Measurements from ENCODE around the gene CDH19. TPM values are rescaled to one million over a fixed set of nuclear protein-coding genes. Genes with fewer than 3 reads are reported as not detected.

The CDH19 gene
- total RNA-seq, 1 experiment from 2014 or later: not detected

- DNase-seq (ENCODE audit: low read depth, low spot score): no peak
- TF ChIP-seq CEBPB (IDR thresholded peaks at IDR 0.05; ENCODE audit: low read depth) (no peak), ZFX (IDR thresholded peaks at IDR 0.05) (no peak), EZH2phosphoT487 (IDR thresholded peaks at IDR 0.05; ENCODE audit: borderline replicate concordance) (no peak), YY1 (IDR thresholded peaks at IDR 0.05; ENCODE audit: extremely low read depth, insufficient replicate concordance, low read depth, low read length) (no peak), CBX3 (IDR thresholded peaks at IDR 0.05; ENCODE audit: low read depth) (no peak), ZBTB33 (IDR thresholded peaks at IDR 0.05; ENCODE audit: extremely low read depth, insufficient replicate concordance, low read length) (no peak), SP1 (IDR thresholded peaks at IDR 0.05; ENCODE audit: low read depth) (no peak), SIN3A (IDR thresholded peaks at IDR 0.05; ENCODE audit: low read depth) (no peak), JUND (IDR thresholded peaks at IDR 0.05) (no peak), CTCF (IDR thresholded peaks at IDR 0.05 in 2 of 3, conservative IDR thresholded peaks at IDR 0.05 in 1 of 3; ENCODE audit: borderline replicate concordance in 1 of 3, insufficient read depth in 1 of 3, low read depth in 2 of 3, low read length in 2 of 3) (no peak), POLR2AphosphoS5 (IDR thresholded peaks at IDR 0.05; ENCODE audit: low read depth, low read length) (no peak), SRF (IDR thresholded peaks at IDR 0.05; ENCODE audit: low read depth) (no peak), FOSL1 (IDR thresholded peaks at IDR 0.05; ENCODE audit: low read depth) (no peak), TCF7L2 (IDR thresholded peaks at IDR 0.05; ENCODE audit: borderline replicate concordance, extremely low read depth, insufficient read depth, insufficient read length) (no peak), RAD21 (IDR thresholded peaks at IDR 0.05; ENCODE audit: low read depth) (no peak), EZH2 (IDR thresholded peaks at IDR 0.05) (no peak)
- TF ChIP-seq, protein P1, sequence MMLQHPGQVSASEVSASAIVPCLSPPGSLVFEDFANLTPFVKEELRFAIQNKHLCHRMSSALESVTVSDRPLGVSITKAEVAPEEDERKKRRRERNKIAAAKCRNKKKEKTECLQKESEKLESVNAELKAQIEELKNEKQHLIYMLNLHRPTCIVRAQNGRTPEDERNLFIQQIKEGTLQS (IDR thresholded peaks at IDR 0.05): no peak
- TF ChIP-seq, protein P2, sequence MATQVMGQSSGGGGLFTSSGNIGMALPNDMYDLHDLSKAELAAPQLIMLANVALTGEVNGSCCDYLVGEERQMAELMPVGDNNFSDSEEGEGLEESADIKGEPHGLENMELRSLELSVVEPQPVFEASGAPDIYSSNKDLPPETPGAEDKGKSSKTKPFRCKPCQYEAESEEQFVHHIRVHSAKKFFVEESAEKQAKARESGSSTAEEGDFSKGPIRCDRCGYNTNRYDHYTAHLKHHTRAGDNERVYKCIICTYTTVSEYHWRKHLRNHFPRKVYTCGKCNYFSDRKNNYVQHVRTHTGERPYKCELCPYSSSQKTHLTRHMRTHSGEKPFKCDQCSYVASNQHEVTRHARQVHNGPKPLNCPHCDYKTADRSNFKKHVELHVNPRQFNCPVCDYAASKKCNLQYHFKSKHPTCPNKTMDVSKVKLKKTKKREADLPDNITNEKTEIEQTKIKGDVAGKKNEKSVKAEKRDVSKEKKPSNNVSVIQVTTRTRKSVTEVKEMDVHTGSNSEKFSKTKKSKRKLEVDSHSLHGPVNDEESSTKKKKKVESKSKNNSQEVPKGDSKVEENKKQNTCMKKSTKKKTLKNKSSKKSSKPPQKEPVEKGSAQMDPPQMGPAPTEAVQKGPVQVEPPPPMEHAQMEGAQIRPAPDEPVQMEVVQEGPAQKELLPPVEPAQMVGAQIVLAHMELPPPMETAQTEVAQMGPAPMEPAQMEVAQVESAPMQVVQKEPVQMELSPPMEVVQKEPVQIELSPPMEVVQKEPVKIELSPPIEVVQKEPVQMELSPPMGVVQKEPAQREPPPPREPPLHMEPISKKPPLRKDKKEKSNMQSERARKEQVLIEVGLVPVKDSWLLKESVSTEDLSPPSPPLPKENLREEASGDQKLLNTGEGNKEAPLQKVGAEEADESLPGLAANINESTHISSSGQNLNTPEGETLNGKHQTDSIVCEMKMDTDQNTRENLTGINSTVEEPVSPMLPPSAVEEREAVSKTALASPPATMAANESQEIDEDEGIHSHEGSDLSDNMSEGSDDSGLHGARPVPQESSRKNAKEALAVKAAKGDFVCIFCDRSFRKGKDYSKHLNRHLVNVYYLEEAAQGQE (IDR thresholded peaks at IDR 0.05; ENCODE audit: low read depth): no peak
Measured at GRCh38 chr18:66553824-66554223, 50.1 kb downstream of the CDH19 start.

More at GRCh38 chr18:66553824-66554223, 50.1 kb downstream of the CDH19 start:
- CTCF ChIA-PET: no interaction called here
- H3K4me3 ChIP-seq (replicated peaks in 1 of 2; ENCODE audit: low read depth in 1 of 2, low read length in 2 of 2): no peak overlapping the region
- no peaks in the 10 kb centered on the region for H3K9me2 ChIP-seq (ENCODE audit: insufficient read depth)
- H3K27me3 ChIP-seq (ENCODE audit: insufficient read depth, low read length): no peaks in the 10 kb centered on the region
- no peak overlapping the region for H3K9ac ChIP-seq (ENCODE audit: low read length)
- no peaks in the 10 kb centered on the region for H4K20me1 ChIP-seq (ENCODE audit: insufficient read depth)
- peaks cover 9 to 26% of the 10 kb centered on the region in 2 experiments for H3K9me3 ChIP-seq (ENCODE audit: control insufficient read depth in 1 of 2, insufficient read depth in 1 of 2, low read depth in 1 of 2, low read length in 2 of 2)
- POLR2A ChIA-PET: no interaction called here
- no peaks in the 10 kb centered on the region for H3K79me2 ChIP-seq (ENCODE audit: insufficient read depth, low read length)
- BruUV-seq (replicated peaks): no TSS peak
- no peak overlapping the region for H3K4me2 ChIP-seq (ENCODE audit: low read length)
- no peak overlapping the region for H3K27ac ChIP-seq (ENCODE audit: low read depth, low read length)
- no peaks in the 10 kb centered on the region for H3K4me1 ChIP-seq (ENCODE audit: control insufficient read depth in 1 of 2, insufficient read depth in 2 of 2, low read length in 2 of 2)
- no peak for ATAC-seq
- H2AFZ ChIP-seq (ENCODE audit: low read depth, low read length, poor library complexity, severe bottlenecking): no peak overlapping the region
- intact Hi-C loops (cut with micrococcal nuclease): no loop called here
- RAD21 ChIA-PET (ENCODE audit: low non-redundant PET in 1 of 2, low total read pairs in 2 of 2, uncharacterized antibody in 2 of 2, unreplicated experiment in 2 of 2): no interaction called here
- H3K36me3 ChIP-seq (ENCODE audit: control insufficient read depth in 1 of 2, insufficient read depth in 2 of 2, low read length in 2 of 2): no peaks in the 10 kb centered on the region

Data from HCT116 (cell line).